Measurements from ENCODE around the gene SSH2.

Gene SSH2

GRCh38 chr17:29796652-29797051 is 133.4 kb downstream of the SSH2 start:
- no peaks in the 10 kb centered on the region for H3K4me1 ChIP-seq (ENCODE audit: low read length)
- no peak for DNase-seq

GRCh38 chr17:29793501-29793900 is 136.5 kb downstream of the SSH2 start:
- Histone ChIP-seq H3K4me3 (ENCODE audit: low read length) (no peak overlapping the region), H3K79me2 (ENCODE audit: low read length) (no peaks in the 10 kb centered on the region), H3F3A (ENCODE audit: insufficient read depth, low read length) (no peaks in the 10 kb centered on the region), H3K9me2 (replicated peaks; ENCODE audit: insufficient read depth, low read length) (no peaks in the 10 kb centered on the region), H3K4me2 (ENCODE audit: low read depth, low read length) (no peak overlapping the region), H3K9me3 (replicated peaks; ENCODE audit: insufficient read depth, low read length) (no peaks in the 10 kb centered on the region), H3K4me1 (ENCODE audit: low read length) (no peaks in the 10 kb centered on the region), H3K9ac (ENCODE audit: low read length) (no peak overlapping the region), H3K36me3 (replicated peaks; ENCODE audit: insufficient read depth, low read length) (no peaks in the 10 kb centered on the region), H3K27me3 (replicated peaks; ENCODE audit: insufficient read depth, low read length) (no peaks in the 10 kb centered on the region), H3K27ac (ENCODE audit: low read length) (no peak overlapping the region), H4K20me1 (ENCODE audit: insufficient read depth, low read length) (no peaks in the 10 kb centered on the region), H2AFZ (ENCODE audit: low read length) (no peak overlapping the region)
- TF ChIP-seq, protein P1, sequence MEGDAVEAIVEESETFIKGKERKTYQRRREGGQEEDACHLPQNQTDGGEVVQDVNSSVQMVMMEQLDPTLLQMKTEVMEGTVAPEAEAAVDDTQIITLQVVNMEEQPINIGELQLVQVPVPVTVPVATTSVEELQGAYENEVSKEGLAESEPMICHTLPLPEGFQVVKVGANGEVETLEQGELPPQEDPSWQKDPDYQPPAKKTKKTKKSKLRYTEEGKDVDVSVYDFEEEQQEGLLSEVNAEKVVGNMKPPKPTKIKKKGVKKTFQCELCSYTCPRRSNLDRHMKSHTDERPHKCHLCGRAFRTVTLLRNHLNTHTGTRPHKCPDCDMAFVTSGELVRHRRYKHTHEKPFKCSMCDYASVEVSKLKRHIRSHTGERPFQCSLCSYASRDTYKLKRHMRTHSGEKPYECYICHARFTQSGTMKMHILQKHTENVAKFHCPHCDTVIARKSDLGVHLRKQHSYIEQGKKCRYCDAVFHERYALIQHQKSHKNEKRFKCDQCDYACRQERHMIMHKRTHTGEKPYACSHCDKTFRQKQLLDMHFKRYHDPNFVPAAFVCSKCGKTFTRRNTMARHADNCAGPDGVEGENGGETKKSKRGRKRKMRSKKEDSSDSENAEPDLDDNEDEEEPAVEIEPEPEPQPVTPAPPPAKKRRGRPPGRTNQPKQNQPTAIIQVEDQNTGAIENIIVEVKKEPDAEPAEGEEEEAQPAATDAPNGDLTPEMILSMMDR (IDR thresholded peaks at IDR 0.05; ENCODE audit: low read length): no peak
- no peak for TF ChIP-seq EZH2 (optimal IDR thresholded peaks at IDR 0.05; ENCODE audit: low read depth, low read length)
- no peak for TF ChIP-seq EZH2phosphoT487 (IDR thresholded peaks at IDR 0.05; ENCODE audit: low read length)
- no peak for DNase-seq

More at GRCh38 chr17:29796652-29797051, 133.4 kb downstream of the SSH2 start:
- Histone ChIP-seq H2AFZ (ENCODE audit: low read length) (no peak overlapping the region), H3K79me2 (ENCODE audit: low read length) (no peaks in the 10 kb centered on the region), H3K4me2 (ENCODE audit: low read depth, low read length) (no peak overlapping the region), H3K36me3 (replicated peaks; ENCODE audit: insufficient read depth, low read length) (no peaks in the 10 kb centered on the region), H3K9ac (ENCODE audit: low read length) (no peak overlapping the region), H3K27ac (ENCODE audit: low read length) (no peak overlapping the region), H4K20me1 (ENCODE audit: insufficient read depth, low read length) (no peaks in the 10 kb centered on the region), H3F3A (ENCODE audit: insufficient read depth, low read length) (no peaks in the 10 kb centered on the region), H3K4me3 (ENCODE audit: low read length) (no peak overlapping the region), H3K27me3 (replicated peaks; ENCODE audit: insufficient read depth, low read length) (no peaks in the 10 kb centered on the region), H3K9me2 (replicated peaks; ENCODE audit: insufficient read depth, low read length) (no peaks in the 10 kb centered on the region), H3K9me3 (replicated peaks; ENCODE audit: insufficient read depth, low read length) (no peaks in the 10 kb centered on the region)
- TF ChIP-seq, protein P1 (IDR thresholded peaks at IDR 0.05; ENCODE audit: low read length): no peak
- TF ChIP-seq EZH2phosphoT487 (IDR thresholded peaks at IDR 0.05; ENCODE audit: low read length) (no peak), EZH2 (optimal IDR thresholded peaks at IDR 0.05; ENCODE audit: low read depth, low read length) (no peak)

- no peaks in the 10 kb centered on the region for H3F3A ChIP-seq (ENCODE audit: insufficient read depth, low read length)
- DNase-seq: no peak
- H3K4me2 ChIP-seq (ENCODE audit: low read depth, low read length): no peak overlapping the region
- no peaks in the 10 kb centered on the region for H3K9me2 ChIP-seq (replicated peaks; ENCODE audit: insufficient read depth, low read length)
- H3K27me3 ChIP-seq (replicated peaks; ENCODE audit: insufficient read depth, low read length): no peaks in the 10 kb centered on the region
- no peak overlapping the region for H3K4me3 ChIP-seq (ENCODE audit: low read length)
- no peak overlapping the region for H2AFZ ChIP-seq (ENCODE audit: low read length)
- H3K36me3 ChIP-seq (replicated peaks; ENCODE audit: insufficient read depth, low read length): no peaks in the 10 kb centered on the region
- TF ChIP-seq EZH2phosphoT487 (IDR thresholded peaks at IDR 0.05; ENCODE audit: low read length) (no peak), EZH2 (optimal IDR thresholded peaks at IDR 0.05; ENCODE audit: low read depth, low read length) (no peak)
- TF ChIP-seq, protein P1 (IDR thresholded peaks at IDR 0.05; ENCODE audit: low read length): no peak
- H3K9ac ChIP-seq (ENCODE audit: low read length): no peak overlapping the region
- no peaks in the 10 kb centered on the region for H3K4me1 ChIP-seq (ENCODE audit: low read length)
- H4K20me1 ChIP-seq (ENCODE audit: insufficient read depth, low read length): no peaks in the 10 kb centered on the region
- no peaks in the 10 kb centered on the region for H3K9me3 ChIP-seq (replicated peaks; ENCODE audit: insufficient read depth, low read length)
- no peak overlapping the region for H3K27ac ChIP-seq (ENCODE audit: low read length)
- no peaks in the 10 kb centered on the region for H3K79me2 ChIP-seq (ENCODE audit: low read length)
These were observed 138.5 kb downstream of the SSH2 start for GRCh38 chr17:29791336-29792080.
